Measurements from ENCODE around the gene NOL7. TPM values are rescaled to one million over a fixed set of nuclear protein-coding genes. Genes with fewer than 3 reads are reported as not detected.

Gene NOL7
- total RNA-seq (2014; rRNA removed; shearing (Covaris generic)) (97.2 and 110 TPM in 2 replicates), polyA plus RNA-seq (2016; fragmentation: Nextera tagmentation; extraction: Ambion mirVana) (251 and 253 TPM in 2 replicates)
- long read RNA-seq, transcript NOL7-202 (8 exons, 1,184 nt) = major isoform, 88 of 115 reads
- long read RNA-seq, partial matches to known transcripts = 16 of 115 reads
- long read RNA-seq, other reads (novel, unspliced or antisense) = 5 of 115 reads

- Histone ChIP-seq H3K4me2 (peak within 1 kb of the TSS; percentile 95), H3K9me2 (ENCODE audit: insufficient read depth) (no peaks in the 10 kb centered on the region), H4K20me1 (replicated peaks; ENCODE audit: insufficient read depth) (peaks cover 9% of the 10 kb centered on the region), H3F3A (replicated peaks; ENCODE audit: low read depth) (no peaks in the 10 kb centered on the region; the same call in none of the 2 replicates), H3K4me3 (peak within 1 kb of the TSS; percentile 99), H3K27me3 (ENCODE audit: insufficient read depth) (no peaks in the 10 kb centered on the region), H3K79me2 (replicated peaks; ENCODE audit: insufficient read depth) (peaks cover 32% of the 10 kb centered on the region), H2AFZ (peak within 1 kb of the TSS; percentile 80), H3K27ac (ENCODE audit: low read depth) (peak within 1 kb of the TSS; percentile 81), H3K36me3 (ENCODE audit: insufficient read depth) (peaks cover 24% of the 10 kb centered on the region; the same call in 1 of the 2 replicates), H3K4me1 (ENCODE audit: insufficient read depth) (peaks cover 14% of the 10 kb centered on the region)
- Mint-ChIP-seq H3K4me3 (peak within 1 kb of the TSS; percentile 100), H3K27me3 (ENCODE audit: insufficient read depth, low read depth, poor library complexity) (peaks cover 10% of the 10 kb centered on the region), H3K4me1 (peaks cover 24% of the 10 kb centered on the region), H3K9me3 (peaks cover 3% of the 10 kb centered on the region; the same call in 2 of the 3 replicates), H3K36me3 (ENCODE audit: low read depth) (peaks cover 50% of the 10 kb centered on the region), H3K27ac (peak within 1 kb of the TSS; percentile 95)
- ATAC-seq = peak; percentile 93
- DNase-seq (ENCODE audit: low spot score) = peak; percentile 99
- peak; percentile 95 for TF ChIP-seq ETS1 (IDR thresholded peaks at IDR 0.05)
- no peak for TF ChIP-seq EZH2 (IDR thresholded peaks at IDR 0.05; ENCODE audit: low read depth, unreplicated experiment)
- TF ChIP-seq CTCF (conservative IDR thresholded peaks at IDR 0.05; ENCODE audit: low read depth in 2 of 2) = peak; percentile 68 to 97; a peak in 3 of 4 replicates
- TF ChIP-seq JUNB (IDR thresholded peaks at IDR 0.05; ENCODE audit: unreplicated experiment) = no peak
- TF ChIP-seq ZNF331 (CRISPR knock-in tag; IDR thresholded peaks at IDR 0.05; ENCODE audit: low read depth) = no peak
- peak; percentile 99 for TF ChIP-seq POLR2AphosphoS5 (IDR thresholded peaks at IDR 0.05; ENCODE audit: low read depth)
- peak; percentile 55; the same call in 1 of the 2 replicates for TF ChIP-seq CREB1 (CRISPR knock-in tag; IDR thresholded peaks at IDR 0.05; ENCODE audit: low read depth)
- TF ChIP-seq ZNF114 (CRISPR knock-in tag; IDR thresholded peaks at IDR 0.05) = no peak
- TF ChIP-seq STAT1 (IDR thresholded peaks at IDR 0.05; ENCODE audit: unreplicated experiment) = no peak
- TF ChIP-seq NANOG (IDR thresholded peaks at IDR 0.05; ENCODE audit: borderline replicate concordance) = no peak; the same call in 1 of the 2 replicates
- TF ChIP-seq ZNF462 (CRISPR knock-in tag; IDR thresholded peaks at IDR 0.05) = no peak
- no peak for TF ChIP-seq REST (IDR thresholded peaks at IDR 0.05; ENCODE audit: unreplicated experiment)
Observed at GRCh38 chr6:13614926-13615791, at the start of gene NOL7. Gene NOL7, plus strand, starts transcription at chr6:13615335. Its CDS starts 24 bp downstream, at chr6:13615359.
